Gastroesophageal sphincter (tissue), 3 donors: ENCODE results near the gene SUGCT.

Experiments
- POLR2A ChIP-seq, 2 donors: fragments of 450-650 bp; IDR thresholded peaks; one replicate each; pipeline ENCODE4 v1.6.1; 2017; ENCODE audit warnings: antibody characterized with exemption in 2 of 2, mild to moderate bottlenecking in 2 of 2, moderate library complexity in 1 of 2
- POLR2AphosphoS5 ChIP-seq: sonication (generic); formaldehyde crosslinking; IDR thresholded peaks from one replicate; pipeline ENCODE4 v1.6.1; 2017; ENCODE audit warnings: antibody characterized with exemption
- TF ChIP-seq, protein P1 (sequence below), 4 experiments: fragments of 200-600 bp in 2 of 4; fragments of 450-650 bp in 2 of 4; sonication (generic) in 1 of 4; IDR thresholded peaks; one replicate each; pipeline ENCODE4 v1.5.1; 2017 to 2019; ENCODE audit warnings: antibody characterized with exemption in 4 of 4, mild to moderate bottlenecking in 2 of 4, moderate library complexity in 2 of 4

DNA sequence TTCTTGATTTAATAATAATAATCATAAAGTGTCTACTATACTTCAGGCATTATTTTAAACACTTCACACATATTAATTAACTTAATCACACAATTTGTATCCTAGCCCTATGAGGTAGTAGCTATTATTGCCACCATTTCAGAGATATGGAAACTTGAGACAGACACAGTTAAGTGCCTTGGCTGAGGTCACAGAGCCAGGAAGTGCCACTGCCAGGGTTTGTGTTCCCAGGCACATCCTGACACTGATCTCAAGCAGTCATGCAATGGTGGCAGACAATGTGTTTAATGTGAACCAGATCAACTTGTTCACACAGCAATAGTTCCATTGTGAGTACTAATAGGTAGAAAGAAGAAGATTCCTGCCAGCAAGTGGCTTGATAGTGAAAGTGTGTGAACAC, 666.0 kb downstream of the SUGCT start:
- TF ChIP-seq POLR2A (IDR thresholded peaks at IDR 0.05) = no peak
- TF ChIP-seq, protein P1, sequence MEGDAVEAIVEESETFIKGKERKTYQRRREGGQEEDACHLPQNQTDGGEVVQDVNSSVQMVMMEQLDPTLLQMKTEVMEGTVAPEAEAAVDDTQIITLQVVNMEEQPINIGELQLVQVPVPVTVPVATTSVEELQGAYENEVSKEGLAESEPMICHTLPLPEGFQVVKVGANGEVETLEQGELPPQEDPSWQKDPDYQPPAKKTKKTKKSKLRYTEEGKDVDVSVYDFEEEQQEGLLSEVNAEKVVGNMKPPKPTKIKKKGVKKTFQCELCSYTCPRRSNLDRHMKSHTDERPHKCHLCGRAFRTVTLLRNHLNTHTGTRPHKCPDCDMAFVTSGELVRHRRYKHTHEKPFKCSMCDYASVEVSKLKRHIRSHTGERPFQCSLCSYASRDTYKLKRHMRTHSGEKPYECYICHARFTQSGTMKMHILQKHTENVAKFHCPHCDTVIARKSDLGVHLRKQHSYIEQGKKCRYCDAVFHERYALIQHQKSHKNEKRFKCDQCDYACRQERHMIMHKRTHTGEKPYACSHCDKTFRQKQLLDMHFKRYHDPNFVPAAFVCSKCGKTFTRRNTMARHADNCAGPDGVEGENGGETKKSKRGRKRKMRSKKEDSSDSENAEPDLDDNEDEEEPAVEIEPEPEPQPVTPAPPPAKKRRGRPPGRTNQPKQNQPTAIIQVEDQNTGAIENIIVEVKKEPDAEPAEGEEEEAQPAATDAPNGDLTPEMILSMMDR (IDR thresholded peaks at IDR 0.05) = no peak
- TF ChIP-seq POLR2AphosphoS5 = no peak
